LNCAP (cell line): ENCODE data around the gene HS3ST6.

Experiments used
- TF ChIP-seq, protein P1 (sequence below): fragments of 450-650 bp; IDR thresholded peaks from 2 replicates; pipeline ENCODE4 v1.5.1; 2017; ENCODE audit warnings: mild to moderate bottlenecking

HS3ST6 gene

DNA sequence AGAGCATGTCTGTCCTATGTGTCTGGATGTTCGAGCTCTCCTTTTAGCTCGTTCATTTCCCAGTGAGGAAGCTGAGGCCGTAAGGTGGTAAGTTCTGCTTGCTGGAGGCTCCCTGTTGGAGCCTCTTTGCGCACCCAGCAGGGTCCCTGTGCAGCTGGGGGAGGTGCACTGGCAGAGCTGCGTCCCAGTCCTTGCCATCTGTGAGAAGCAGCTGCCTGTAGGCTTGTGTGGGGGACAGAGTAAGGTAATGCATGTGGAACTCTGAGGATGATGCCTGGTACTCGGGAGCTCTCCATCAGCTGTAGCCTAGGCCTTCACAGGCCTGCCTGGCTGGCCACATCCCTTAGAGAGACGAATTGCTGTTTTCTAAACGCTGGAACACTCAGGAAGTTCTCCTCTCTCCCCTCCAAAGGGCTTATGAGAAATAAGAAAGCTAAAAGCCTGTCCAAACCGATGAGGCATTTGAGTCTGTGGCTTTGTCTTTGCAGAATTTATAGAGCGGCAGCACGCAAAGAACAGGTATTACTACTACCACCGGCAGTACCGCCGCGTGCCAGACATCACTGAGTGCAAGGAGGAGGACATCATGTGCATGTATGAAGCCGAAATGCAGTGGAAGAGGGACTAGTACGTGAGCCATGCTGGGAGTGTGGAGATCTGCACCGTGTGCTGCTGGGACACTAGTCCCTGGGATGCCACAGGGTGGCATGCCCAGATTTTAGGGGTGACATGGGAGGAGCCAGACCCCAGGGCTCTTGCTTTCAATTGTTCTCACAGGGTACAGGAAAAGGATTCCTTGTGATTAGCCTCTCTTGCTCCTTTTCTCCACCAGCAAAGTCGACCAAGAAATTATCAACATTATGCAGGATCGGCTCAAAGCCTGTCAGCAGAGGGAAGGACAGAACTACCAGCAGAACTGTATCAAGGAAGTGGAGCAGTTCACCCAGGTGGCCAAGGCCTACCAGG is 42.7 kb upstream of the HS3ST6 start:
- TF ChIP-seq, protein P1, sequence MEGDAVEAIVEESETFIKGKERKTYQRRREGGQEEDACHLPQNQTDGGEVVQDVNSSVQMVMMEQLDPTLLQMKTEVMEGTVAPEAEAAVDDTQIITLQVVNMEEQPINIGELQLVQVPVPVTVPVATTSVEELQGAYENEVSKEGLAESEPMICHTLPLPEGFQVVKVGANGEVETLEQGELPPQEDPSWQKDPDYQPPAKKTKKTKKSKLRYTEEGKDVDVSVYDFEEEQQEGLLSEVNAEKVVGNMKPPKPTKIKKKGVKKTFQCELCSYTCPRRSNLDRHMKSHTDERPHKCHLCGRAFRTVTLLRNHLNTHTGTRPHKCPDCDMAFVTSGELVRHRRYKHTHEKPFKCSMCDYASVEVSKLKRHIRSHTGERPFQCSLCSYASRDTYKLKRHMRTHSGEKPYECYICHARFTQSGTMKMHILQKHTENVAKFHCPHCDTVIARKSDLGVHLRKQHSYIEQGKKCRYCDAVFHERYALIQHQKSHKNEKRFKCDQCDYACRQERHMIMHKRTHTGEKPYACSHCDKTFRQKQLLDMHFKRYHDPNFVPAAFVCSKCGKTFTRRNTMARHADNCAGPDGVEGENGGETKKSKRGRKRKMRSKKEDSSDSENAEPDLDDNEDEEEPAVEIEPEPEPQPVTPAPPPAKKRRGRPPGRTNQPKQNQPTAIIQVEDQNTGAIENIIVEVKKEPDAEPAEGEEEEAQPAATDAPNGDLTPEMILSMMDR, result no peak

DNA sequence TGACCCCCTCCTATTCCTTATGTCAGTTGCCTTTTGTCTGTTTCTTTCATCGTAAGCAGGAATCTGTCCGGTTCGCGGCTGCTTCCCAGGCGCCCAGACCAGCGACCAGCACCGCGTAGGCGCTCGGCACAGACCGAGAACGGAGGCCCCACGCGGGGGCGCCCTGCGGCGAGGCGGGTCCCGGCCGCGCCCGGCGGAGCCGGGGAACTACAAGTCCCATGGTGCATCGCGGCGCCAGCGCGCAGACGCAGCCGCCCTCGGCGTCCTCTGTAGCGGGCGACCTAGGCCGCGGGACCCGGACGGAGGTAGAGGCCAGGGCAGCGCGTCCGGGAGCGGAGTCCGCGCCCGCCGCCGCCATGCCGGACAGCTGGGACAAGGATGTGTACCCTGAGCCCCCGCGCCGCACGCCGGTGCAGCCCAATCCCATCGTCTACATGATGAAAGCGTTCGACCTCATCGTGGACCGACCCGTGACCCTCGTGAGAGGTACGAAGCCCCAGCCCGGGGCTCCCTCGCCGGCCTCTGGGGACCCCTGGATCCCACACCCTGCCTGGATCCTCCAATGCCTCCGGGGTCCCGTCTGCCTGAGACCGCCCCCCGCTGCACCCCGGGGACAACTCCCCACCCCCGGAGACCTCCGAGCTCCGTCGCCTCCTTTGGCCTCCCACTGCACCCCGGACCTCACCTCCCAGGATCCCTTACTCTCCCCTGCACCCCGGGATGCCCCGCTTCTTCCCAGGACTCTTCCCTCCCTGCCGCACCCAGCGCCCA is 41.2 kb upstream of the HS3ST6 start, which contains the start of gene NDUFB10:
Gene NDUFB10, plus strand, starts transcription at position 270 of the 771 bp plus-strand sequence. Its CDS starts 87 bp downstream, at position 357.
- TF ChIP-seq, protein P1, result peak; percentile 90

DNA sequence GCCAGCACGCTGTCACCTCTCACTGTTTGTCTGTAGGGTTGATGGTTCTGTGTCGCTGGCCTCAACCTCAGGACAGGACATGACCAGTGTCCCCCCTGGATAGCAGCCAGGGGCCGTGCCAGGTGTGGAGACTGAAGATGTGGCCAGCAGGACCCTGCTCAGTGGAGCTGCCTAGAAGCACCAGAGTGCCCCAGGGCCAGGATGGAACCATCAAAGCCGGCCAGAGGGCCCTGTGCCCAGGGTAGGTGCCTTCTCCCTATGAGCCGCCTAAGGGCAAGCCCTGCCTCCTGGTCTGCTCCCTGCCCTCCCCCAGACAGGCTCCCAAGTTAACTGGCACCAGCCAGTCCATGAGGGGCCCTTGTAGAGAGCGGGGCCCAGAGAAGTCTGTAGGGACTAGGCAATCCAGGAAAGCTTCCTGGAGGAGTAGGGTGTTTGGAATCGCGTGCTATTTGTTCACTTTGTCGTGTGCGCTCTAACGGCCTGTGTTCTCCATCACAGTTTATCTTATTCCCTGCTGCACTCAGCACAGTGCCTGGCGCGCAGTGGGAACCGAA is 40.6 kb upstream of the HS3ST6 start:
- TF ChIP-seq, protein P1, result no peak

DNA sequence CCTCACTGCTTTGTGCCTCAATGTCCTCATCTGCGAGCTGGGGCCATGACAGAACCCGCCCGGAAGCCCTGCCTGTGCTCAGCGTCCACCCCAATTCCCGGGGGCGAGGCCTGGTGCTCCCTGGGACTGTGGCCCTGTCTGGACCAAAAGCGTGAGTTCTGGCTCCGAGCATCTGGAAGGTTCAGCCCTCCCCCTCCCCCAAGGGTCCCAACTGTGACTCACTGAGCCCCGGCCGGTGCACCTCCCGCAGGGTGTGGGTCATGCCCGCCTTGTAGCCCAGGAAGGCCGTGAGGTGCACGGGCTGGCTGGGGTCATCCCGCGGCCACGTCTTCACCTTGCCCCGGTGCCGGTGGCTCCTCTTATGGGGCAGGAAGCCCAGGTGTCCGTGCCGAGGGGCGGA is 35.5 kb upstream of the HS3ST6 start:
- TF ChIP-seq, protein P1, result no peak

DNA sequence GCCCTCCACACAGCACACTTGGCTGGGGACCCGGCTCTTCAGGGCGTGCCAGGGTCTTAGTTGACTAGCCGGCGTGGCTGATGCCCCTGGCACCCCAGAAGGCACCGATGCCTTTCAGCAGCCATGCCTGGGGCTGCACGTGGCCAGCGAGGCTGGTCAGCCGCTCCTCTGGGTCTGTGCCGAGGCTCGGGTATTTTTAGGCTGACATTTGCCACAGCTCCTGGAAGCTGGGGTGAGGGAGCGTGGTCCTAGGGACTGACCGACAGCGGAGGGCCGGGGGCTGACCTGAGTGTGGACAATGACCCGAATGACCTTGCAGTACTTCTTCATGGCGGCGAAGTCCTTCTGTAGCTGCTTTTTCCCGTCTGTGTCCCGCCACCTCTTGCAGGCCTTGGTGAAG is 32.3 kb upstream of the HS3ST6 start:
- TF ChIP-seq, protein P1, result no peak

DNA sequence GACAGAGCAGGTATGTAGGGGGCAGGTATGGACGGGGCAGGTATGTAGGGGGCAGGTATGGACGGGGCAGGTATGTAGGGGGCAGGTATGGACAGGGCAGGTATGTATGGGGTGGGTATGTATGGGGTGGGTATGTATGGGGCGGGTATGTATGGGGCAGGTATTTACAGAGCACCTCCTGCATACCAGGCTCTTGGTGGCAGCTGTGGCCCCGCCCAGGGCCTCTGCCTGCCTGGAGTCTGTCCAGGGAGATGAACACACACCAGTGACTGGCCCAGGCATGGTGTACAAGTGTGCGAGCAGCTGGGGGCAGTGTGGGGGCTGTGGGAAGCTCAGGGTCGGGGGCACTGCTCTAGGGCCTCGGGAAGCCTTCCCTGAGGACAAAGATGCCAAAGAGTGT is 31.8 kb upstream of the HS3ST6 start:
- TF ChIP-seq, protein P1, result no peak

DNA sequence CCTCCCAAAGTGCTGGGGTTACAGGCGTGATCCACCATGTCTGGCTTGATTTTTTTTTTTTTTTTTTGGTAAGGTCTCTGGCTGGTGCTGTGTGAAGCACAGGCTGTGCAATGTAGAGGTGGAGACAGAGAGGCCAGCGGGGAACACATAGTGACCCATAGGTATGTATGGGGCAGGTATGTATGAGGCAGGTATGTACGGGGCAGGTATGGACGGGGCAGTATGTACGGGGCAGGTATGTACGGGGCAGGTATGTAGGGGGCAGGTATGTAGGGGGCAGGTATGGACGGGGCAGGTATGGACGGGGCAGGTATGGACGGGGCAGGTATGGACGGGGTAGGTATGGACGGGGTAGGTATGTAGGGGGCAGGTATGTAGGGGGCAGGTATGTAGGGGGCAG is 31.3 kb upstream of the HS3ST6 start:
- TF ChIP-seq, protein P1, result no peak
